Measurements from ENCODE around the gene FFAR4. TPM values are rescaled to one million over a fixed set of nuclear protein-coding genes. Genes with fewer than 3 reads are reported as not detected.

Gene FFAR4
- total and polyA plus RNA-seq, 2 donors (not counting 3 experiments of a cell fraction or from before 2014, with no cell fraction given): not detected

DNA sequence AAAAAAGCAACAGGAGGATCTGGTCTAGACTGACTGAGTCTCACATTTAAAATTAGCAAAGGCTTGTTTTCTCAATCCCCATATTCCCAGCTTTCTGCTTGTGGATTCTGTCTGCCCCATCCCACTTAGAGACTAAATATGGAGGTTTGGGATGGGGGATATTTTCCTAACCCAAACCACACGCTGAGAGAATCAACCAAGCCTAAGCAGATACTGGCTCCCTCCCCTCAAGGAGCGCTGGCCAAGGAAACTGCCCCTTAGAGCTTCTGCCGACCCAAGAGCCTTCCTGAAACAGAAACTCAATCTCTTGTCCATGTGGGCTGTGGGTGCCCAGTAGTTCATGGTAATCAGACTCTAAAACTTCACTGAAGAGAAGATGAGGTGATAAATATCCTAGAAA, 3.9 kb downstream of the FFAR4 start:
- Histone ChIP-seq H3K36me3 (ENCODE audit: control insufficient read depth in 2 of 2, extremely low read depth in 1 of 2, insufficient read depth in 2 of 2, low read length in 2 of 2) (no peaks in the 10 kb centered on the region), H3K4me1 (ENCODE audit: control insufficient read depth, extremely low read depth, insufficient read depth, low read length) (peaks cover 3% of the 10 kb centered on the region), H3K9ac (replicated peaks; ENCODE audit: extremely low read depth, insufficient read depth, low read length) (no peak overlapping the region), H3K4me3 (replicated peaks in 1 of 3; ENCODE audit: insufficient read depth in 1 of 3, low read depth in 1 of 3, low read length in 3 of 3) (no peak overlapping the region), H3K79me2 (ENCODE audit: control insufficient read depth, insufficient read depth, low read length) (no peaks in the 10 kb centered on the region), H3K27me3 (ENCODE audit: control insufficient read depth in 2 of 2, insufficient read depth in 2 of 2, low read length in 2 of 2) (peaks cover 54 to 56% of the 10 kb centered on the region in 2 experiments), H2AFZ (ENCODE audit: low read depth, low read length) (no peak overlapping the region), H3K4me2 (ENCODE audit: insufficient read depth, low read length) (no peak overlapping the region), H3K27ac (ENCODE audit: insufficient read depth, low read depth, low read length) (no peak overlapping the region), H3K9me1 (replicated peaks; ENCODE audit: control insufficient read depth, extremely low read depth, insufficient read depth, low read length) (no peaks in the 10 kb centered on the region), H3K9me3 (replicated peaks; ENCODE audit: control insufficient read depth, insufficient read depth, low read length) (no peaks in the 10 kb centered on the region), H4K20me1 (replicated peaks; ENCODE audit: control insufficient read depth, extremely low read depth, insufficient read depth, low read length) (no peaks in the 10 kb centered on the region)
- intact Hi-C loops (cut with micrococcal nuclease): no loop called here
- BruUV-seq (replicated peaks): no TSS peak
- no peak for FAIRE-seq
- no peak for DNase-seq (ENCODE audit: low read depth, low spot score)
- TF ChIP-seq POLR2AphosphoS5 (IDR thresholded peaks at IDR 0.05; ENCODE audit: insufficient read depth, low read depth, low read length) (no peak), FOS (IDR thresholded peaks at IDR 0.05; ENCODE audit: borderline replicate concordance, insufficient read depth, low read length) (no peak), GATA2 (IDR thresholded peaks at IDR 0.05; ENCODE audit: insufficient read depth, insufficient read length, low read depth, low read length) (no peak), POLR2A (IDR thresholded peaks at IDR 0.05; ENCODE audit: low read depth, low read length) (no peak)
- TF ChIP-seq, protein P1, sequence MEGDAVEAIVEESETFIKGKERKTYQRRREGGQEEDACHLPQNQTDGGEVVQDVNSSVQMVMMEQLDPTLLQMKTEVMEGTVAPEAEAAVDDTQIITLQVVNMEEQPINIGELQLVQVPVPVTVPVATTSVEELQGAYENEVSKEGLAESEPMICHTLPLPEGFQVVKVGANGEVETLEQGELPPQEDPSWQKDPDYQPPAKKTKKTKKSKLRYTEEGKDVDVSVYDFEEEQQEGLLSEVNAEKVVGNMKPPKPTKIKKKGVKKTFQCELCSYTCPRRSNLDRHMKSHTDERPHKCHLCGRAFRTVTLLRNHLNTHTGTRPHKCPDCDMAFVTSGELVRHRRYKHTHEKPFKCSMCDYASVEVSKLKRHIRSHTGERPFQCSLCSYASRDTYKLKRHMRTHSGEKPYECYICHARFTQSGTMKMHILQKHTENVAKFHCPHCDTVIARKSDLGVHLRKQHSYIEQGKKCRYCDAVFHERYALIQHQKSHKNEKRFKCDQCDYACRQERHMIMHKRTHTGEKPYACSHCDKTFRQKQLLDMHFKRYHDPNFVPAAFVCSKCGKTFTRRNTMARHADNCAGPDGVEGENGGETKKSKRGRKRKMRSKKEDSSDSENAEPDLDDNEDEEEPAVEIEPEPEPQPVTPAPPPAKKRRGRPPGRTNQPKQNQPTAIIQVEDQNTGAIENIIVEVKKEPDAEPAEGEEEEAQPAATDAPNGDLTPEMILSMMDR (IDR thresholded peaks at IDR 0.05; ENCODE audit: extremely low read depth in 1 of 2, insufficient read depth in 1 of 2, low read depth in 1 of 2, low read length in 2 of 2): no peak
- ChIA-PET POLR2A (no interaction called here), CTCF (interaction anchor here (1.2 to 1.6 kb wide), 2 partner anchors 15 to 26 kb away, joined by 3 to 7 read pairs; no protein-coding TSS in a partner anchor)
- dilution Hi-C loops (cut with MboI; ENCODE audit: extremely low pct_ligation_motif_present, low sequenced_read_pairs): no loop called here

DNA sequence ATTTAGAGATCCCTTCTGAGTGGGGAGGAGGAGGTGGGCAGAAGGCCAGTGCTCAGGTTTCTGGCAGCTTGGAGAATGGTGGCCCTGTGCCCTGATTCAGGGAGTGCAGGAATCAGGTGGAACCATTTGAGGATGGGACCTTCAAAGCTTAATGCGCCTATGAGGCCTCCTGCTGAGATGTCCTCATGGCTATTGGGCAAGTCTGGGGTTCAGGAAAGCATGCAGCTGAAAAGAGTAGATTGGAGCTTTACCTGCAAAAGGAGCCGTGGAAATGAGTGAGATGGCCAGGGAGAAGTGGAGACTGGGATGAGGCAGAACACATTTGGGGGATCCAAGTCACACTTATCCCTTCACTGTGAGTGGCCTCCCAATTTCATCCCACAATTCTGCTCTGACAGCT, 6.1 kb downstream of the FFAR4 start:
- FAIRE-seq (no peak), DNase-seq (ENCODE audit: low read depth, low spot score) (no peak)
- no peaks in the 10 kb centered on the region for H3K79me2 ChIP-seq (ENCODE audit: control insufficient read depth, insufficient read depth, low read length)
- dilution Hi-C loops (cut with MboI; ENCODE audit: extremely low pct_ligation_motif_present, low sequenced_read_pairs) (no loop called here), intact Hi-C loops (cut with micrococcal nuclease) (no loop called here)
- H3K4me2 ChIP-seq (ENCODE audit: insufficient read depth, low read length): no peak overlapping the region
- no TSS peak for BruUV-seq (replicated peaks)
- H3K27me3 ChIP-seq (ENCODE audit: control insufficient read depth in 2 of 2, insufficient read depth in 2 of 2, low read length in 2 of 2): peaks cover 36% of the 10 kb centered on the region in 2 experiments
- POLR2A ChIA-PET: no interaction called here
- CTCF ChIA-PET: interaction anchor here (1.3 kb wide), 1 partner anchor 9 kb away, joined by 3 read pairs; no protein-coding TSS in a partner anchor
- H3K4me3 ChIP-seq (replicated peaks in 1 of 3; ENCODE audit: insufficient read depth in 1 of 3, low read depth in 1 of 3, low read length in 3 of 3): no peak overlapping the region
- no peaks in the 10 kb centered on the region for H3K9me1 ChIP-seq (replicated peaks; ENCODE audit: control insufficient read depth, extremely low read depth, insufficient read depth, low read length)
- H2AFZ ChIP-seq (ENCODE audit: low read depth, low read length): no peak overlapping the region
- peaks cover 3% of the 10 kb centered on the region for H3K4me1 ChIP-seq (ENCODE audit: control insufficient read depth, extremely low read depth, insufficient read depth, low read length)
- no peaks in the 10 kb centered on the region for H4K20me1 ChIP-seq (replicated peaks; ENCODE audit: control insufficient read depth, extremely low read depth, insufficient read depth, low read length)
- H3K27ac ChIP-seq (ENCODE audit: insufficient read depth, low read depth, low read length): no peak overlapping the region
- no peaks in the 10 kb centered on the region for H3K9me3 ChIP-seq (replicated peaks; ENCODE audit: control insufficient read depth, insufficient read depth, low read length)
- no peak overlapping the region for H3K9ac ChIP-seq (replicated peaks; ENCODE audit: extremely low read depth, insufficient read depth, low read length)
- TF ChIP-seq POLR2AphosphoS5 (IDR thresholded peaks at IDR 0.05; ENCODE audit: insufficient read depth, low read depth, low read length) (no peak), GATA2 (IDR thresholded peaks at IDR 0.05; ENCODE audit: insufficient read depth, insufficient read length, low read depth, low read length) (no peak), FOS (IDR thresholded peaks at IDR 0.05; ENCODE audit: borderline replicate concordance, insufficient read depth, low read length) (no peak), POLR2A (IDR thresholded peaks at IDR 0.05; ENCODE audit: low read depth, low read length) (no peak), EZH2 (IDR thresholded peaks at IDR 0.05; ENCODE audit: borderline replicate concordance, low read depth, low read length, severe bottlenecking) (no peak), JUN (IDR thresholded peaks at IDR 0.05; ENCODE audit: borderline replicate concordance, insufficient read depth, insufficient read length, low read depth) (no peak), MYC (IDR thresholded peaks at IDR 0.05; ENCODE audit: low read depth, low read length) (no peak)
- TF ChIP-seq, protein P2, sequence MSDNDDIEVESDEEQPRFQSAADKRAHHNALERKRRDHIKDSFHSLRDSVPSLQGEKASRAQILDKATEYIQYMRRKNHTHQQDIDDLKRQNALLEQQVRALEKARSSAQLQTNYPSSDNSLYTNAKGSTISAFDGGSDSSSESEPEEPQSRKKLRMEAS (IDR thresholded peaks at IDR 0.05; ENCODE audit: insufficient read depth, insufficient read length): no peak
- TF ChIP-seq, protein P1 (IDR thresholded peaks at IDR 0.05; ENCODE audit: extremely low read depth in 1 of 2, insufficient read depth in 1 of 2, low read depth in 1 of 2, low read length in 2 of 2): no peak
- no peaks in the 10 kb centered on the region for H3K36me3 ChIP-seq (ENCODE audit: control insufficient read depth in 2 of 2, extremely low read depth in 1 of 2, insufficient read depth in 2 of 2, low read length in 2 of 2)
